CD4-positive, alpha-beta T cell treated with Interleukin-1 beta for 1 hour (primary cell): ENCODE results near the gene FLYWCH1.

ENCODE experiments used
- DNase-seq, 2 donors: peaks; one replicate each; pipeline ENCODE4 v3.0.0-alpha.2; 2020 to 2022

Gene FLYWCH1

DNA sequence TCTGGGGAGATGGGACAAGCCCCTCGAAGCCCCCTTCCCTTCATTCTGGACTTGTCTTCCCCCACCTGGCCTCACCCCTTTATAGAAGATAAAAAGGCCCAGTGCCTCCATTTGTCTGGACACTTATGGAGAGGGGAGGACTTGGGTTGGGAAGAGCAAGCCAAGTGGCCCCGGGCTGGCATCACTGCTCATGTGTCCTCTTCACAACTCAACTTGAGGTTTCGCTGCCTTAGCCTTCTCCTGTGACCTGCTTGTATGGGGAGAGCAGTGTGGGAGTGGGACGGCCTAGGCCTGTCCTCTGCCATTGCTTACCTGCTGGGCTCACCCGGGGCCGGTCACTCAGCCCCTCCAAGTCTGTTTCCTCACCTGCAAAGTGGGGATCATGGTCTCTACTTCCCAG is 58.8 kb downstream of the FLYWCH1 start:
- no peak for DNase-seq

DNA sequence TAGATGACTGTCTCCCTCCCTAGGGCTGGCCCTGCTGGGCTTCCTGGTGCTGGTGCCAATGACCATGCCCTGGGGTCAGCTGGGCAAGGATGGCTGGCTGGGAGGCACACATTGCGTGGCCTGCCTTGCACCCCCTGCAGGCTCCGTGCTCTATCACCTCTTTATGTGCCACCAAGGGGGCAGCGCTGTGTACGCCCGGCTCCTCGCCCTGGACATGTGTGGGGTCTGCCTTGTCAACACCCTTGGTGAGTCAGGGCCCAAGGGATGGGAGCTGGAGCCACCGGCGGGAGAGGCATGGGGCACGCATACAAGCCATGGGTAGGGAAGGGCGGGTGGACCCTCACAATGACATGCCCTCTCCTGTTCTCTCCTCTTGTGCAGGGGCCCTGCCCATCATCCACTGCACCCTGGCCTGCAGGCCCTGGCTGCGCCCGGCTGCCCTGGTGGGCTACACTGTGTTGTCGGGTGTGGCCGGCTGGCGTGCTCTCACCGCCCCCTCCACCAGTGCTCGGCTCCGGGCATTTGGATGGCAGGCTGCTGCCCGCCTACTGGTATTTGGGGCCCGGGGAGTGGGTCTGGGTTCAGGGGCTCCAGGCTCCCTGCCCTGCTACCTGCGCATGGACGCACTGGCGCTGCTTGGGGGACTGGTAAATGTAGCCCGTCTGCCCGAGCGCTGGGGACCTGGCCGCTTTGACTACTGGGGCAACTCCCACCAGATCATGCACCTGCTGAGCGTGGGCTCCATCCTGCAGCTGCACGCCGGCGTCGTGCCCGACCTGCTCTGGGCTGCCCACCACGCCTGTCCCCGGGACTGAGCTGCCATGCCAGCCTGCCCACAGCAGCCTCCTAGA is 59.6 kb downstream of the FLYWCH1 start:
- DNase-seq: no peak

GRCh38 chr16:2971985-2972784 is 60.5 kb downstream of the FLYWCH1 start:
- no peak for DNase-seq

- no peak for DNase-seq
Observed at GRCh38 chr16:2973093-2973492, 61.4 kb downstream of the FLYWCH1 start.

DNA sequence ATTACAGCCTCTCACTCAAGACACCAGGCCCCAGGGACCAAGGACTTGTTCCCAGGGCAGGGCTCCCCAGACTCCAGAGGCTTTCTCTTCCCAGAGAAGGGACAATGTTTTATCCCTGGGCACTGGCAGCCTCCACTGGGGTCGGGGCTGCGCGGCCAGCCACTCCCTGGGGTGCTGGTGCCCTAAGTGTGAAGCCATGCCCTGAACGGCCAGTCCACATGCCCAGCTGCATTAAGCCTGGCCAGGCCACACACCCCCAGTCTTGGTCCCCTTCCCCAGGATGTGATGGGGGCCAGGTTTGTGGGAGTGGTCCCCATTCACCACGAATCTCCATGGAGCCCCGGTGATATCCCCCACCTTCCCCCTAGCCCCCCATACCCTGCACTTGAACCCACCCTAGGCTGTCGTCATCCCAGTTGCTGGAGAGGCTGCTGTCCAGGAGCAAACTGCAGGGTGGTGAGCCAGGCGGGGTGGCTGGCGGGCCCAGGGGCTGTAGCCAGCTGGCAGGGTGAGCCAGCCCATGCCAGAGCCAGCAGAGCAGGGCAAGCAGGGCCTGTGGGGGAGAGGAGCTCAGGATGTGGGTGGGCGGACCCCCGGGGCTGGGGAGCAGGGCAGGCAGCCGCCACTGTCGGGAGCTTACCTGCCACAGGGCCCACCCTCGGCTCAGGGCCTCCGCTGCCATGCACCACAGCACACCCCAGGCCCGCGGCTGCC is 62.0 kb downstream of the FLYWCH1 start:
- DNase-seq: no peak

DNA sequence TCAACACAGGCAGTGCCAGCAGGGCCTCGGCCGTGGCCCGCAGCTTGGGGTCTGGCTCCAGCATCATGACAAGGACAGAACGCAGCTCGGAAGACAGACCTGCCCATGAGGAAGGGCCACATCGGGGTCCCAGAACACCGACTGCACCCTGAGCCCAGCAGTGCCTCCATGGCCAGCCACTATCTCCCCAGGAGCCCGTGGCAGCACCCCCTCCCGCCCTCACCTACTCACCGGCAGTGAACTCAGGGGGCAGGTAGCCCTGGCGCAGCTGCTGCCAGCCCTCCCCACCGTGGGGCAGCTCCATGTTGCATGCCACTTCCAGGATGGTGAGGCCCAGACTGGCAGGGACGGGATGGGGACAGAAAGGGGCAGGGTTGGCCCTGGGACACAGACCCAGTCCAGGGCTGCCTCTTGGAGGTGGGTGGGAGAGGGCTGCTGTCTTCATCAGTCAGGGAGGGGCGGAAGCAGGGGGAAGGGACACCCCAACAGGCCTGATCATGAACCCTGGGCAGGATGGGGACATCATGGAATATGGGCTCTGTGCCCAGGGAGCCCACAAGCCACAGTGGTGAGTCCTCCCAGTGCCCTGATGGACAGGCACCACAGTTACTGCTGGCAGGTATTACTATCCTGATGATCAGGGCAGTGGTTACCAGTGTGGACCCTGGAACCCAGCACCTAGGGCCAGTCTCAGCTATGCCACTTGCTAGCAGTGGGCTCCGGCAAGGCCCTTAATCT is 62.8 kb downstream of the FLYWCH1 start:
- no peak for DNase-seq

DNA sequence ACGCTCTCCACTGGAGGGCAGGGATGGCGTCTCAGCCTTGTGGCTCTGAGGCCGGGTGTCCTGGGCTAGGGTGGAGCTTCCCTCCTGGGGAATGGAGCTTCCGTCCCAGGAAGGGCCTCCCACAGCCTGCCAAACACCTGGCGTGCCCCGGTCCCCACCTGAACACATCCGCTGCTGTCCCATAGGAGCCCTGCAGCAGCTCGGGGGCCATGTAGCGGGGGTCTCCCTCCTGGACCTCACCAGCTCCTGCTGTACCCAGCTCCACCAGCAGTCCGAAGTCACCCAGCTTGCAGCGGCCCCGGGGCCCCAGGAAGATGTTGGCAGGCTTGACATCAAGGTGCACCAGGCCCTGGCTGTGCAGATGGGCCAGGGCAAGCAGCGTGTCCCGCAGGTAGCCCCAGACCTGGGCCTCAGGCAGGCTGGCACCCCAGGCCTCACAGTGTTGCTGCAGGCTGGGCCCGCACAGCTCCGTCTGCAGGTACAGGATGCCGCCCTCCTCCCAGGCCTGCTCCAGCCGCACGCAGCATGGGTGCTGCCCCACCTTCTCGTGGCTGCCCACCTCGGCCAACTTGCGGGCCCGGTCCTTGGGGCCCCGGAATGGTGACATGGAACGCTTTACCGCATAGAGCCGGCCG is 63.5 kb downstream of the FLYWCH1 start:
- no peak for DNase-seq

DNA sequence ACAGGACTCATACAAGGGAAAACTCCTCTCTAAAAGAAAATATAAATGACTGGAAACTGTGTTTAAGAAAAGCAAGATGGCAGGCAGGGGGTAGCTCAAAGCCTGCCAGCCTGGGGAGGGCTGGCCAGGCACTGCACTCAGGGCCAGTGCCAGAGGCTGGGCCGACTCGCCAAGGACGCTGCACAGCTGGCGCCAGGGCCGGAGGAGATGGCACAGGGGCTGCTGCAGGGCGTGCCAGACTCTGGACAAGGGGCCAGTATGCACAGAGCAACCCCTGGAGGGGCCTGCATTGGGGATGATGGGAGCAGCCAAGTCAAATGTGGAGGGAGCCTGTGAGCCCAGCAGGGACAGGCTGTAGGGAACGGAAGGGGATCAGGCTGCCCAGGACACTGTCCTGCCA is 64.5 kb downstream of the FLYWCH1 start:
- DNase-seq: no peak

GRCh38 chr16:2976673-2977072 is 64.9 kb downstream of the FLYWCH1 start:
- no peak for DNase-seq

- no peak for DNase-seq
Observed at GRCh38 chr16:2977440-2977839, 65.7 kb downstream of the FLYWCH1 start.

GRCh38 chr16:2979669-2980226 is 68.0 kb downstream of the FLYWCH1 start:
- DNase-seq: no peak

DNA sequence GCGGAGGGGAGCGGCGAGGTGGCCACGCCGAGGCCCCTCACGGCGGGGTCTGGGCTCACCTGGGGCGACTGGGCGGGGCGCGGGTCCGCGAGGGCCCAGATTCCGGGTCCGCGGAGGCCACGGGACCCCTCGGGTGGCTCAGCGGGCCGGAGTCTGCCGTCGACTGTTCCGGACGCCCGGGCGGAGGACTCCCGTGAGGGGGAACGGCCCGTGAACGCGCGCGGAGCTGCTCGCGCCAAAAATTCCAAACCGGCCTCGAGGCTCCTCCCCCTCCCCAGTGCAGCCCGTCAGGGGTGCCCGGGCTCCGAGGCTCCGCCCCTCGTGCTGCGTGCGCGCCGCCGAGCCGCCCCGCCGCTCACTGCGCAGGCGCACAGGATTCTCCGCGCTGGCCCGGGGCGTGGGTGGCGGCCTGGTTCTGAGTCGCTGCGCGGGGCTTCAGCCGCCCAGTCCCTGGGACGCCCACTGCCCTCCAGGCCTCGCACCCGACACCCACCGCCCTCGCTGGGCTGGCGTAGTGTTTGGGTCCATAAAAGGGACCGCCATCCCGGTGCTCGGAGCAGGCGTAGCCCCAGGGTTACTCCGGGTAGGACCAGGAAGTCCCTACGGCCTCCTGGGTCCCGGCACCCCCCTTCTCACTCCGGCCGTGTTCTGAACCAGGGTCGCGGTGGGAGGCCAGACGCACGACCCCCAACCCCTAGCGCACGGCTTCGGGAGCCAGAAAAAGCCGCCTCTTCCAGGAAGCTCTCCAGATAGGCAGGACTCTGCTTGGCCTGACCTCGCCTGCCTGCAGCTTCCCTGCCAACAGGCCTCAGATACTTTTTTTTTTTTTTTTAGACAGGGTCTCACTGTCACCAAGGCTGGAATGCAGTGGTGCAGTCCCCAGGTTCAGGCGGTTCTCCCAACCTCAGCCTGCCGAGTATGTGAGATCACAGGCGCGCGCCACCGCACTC is 68.8 kb downstream of the FLYWCH1 start, which contains the start of gene PKMYT1:
TSS of gene PKMYT1 (minus strand) at position 220 of the 950 bp plus-strand sequence. CDS start 789 bp downstream, outside the sequence.
- peak; percentile 94 to 95 for DNase-seq

DNA sequence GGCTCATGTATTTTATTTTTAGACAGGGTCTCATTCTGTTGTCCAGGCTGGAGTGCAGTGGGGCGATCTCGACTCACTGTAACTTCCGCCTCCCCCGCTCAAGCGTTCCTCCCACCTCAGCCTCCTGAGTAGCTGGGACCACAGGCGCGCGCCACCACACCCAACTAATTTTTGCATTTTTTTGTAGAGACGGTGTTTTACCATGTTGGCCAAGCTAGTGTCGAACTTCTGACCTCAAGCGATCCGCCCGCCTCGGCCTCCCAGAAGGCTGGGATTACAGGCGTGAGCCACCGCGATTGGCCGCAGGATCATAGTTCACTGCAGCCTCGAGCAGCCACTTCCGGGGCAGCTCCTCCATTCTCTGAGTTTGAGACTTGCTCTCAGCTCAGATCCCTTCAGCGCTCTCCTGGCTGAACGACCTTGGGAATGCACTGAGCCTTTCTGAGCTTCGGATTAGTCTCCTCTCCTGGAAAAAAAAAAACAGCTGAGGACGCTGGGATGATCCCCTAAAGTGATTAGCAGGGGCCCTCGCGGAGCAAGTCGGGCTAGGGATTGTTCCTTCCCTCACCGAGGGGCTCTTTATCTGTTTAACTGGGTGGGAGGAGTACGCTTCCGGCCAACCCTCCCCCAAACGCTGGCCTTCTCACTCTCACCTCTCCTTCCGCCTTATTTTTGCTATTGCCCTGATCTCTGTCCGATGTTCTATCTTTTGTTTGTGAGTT is 69.6 kb downstream of the FLYWCH1 start:
- no peak for DNase-seq

DNA sequence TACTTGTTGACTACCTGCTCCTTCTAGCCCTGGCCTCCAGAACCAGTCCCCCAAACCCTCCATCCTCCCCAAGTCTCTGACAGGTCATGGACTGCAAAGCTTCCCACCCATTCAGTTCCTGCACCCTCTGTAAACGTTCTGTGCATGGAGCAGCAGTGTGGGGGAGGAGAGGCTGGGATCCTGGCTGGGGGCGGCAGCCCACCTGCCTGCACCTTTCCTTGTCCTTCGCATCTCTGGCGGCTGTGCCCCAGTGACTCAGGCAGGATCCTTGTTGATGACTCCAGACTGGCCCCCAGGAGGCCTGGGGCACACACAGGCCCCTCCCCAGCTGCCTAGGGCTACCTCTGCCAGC is 70.1 kb downstream of the FLYWCH1 start:
- DNase-seq: no peak

GRCh38 chr16:2982402-2982801 is 70.7 kb downstream of the FLYWCH1 start:
- DNase-seq: no peak

GRCh38 chr16:2983706-2984136 is 72.0 kb downstream of the FLYWCH1 start:
- peak; percentile 72 to 75 for DNase-seq

- no peak for DNase-seq
Observed at GRCh38 chr16:2985462-2985861, 73.7 kb downstream of the FLYWCH1 start.

DNA sequence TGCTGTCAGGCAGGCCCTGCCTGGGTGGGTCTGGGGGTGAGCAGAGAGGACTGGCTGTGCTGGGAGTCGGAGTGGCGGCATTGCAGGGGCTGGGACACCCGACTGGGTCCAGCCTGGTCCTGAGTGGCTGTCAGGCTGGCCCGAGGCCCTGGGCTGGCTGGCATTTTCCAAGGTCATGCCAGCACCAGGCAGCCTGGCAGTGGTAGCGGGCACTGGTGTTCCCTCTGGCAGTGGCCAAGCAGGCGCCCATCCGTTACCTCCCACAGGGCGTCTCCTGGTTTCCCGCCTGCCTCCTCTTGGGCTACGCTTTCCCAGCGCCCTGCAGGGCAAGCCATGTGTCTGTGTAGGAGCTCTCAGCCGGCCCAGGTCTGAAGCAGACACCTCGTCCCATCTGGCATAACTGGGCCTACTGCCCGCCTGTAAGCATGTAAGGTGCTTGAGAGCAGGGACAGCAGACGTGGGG is 74.2 kb downstream of the FLYWCH1 start:
- no peak for DNase-seq

DNA sequence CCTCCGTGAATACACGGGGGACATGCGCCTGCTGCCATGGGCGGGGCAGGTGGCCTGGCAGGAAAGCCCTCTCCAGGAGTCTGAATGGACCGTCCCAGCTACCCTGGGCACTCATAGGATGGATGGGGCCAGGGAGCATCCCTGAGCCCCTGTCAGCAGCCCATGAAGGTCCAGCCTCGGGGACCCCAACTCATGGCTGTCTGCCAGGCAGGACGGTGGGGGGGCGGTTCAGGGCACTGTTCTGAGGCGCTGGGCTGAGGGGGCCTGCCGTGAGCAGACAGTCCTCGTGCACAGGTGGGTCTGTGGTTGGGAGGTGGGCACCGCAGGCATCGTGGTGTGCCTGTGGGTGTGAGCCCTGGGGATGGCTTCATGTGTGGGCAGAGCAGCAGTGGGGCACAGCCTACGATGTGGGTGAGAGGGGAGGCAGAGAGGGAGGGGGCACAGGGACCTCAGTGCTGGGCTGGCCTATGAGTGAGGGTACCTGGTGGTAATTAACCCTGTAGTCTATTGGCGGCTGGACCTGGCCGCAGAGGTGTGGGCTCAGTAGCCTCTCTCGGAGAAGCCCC is 75.0 kb downstream of the FLYWCH1 start:
- no peak for DNase-seq
